Measurements from ENCODE around the gene OSBP2. TPM values are rescaled to one million over a fixed set of nuclear protein-coding genes. Genes with fewer than 3 reads are reported as not detected.
"Not testable (repeated sequence)": the region's sequence is repeated elsewhere in the genome, so short reads cannot be mapped to it uniquely, and the experiment has no call there.

Gene OSBP2
- total and polyA plus RNA-seq, 3 donors from 2014 or later, result 39.5 to 68.0 (median 45.4) TPM

DNA sequence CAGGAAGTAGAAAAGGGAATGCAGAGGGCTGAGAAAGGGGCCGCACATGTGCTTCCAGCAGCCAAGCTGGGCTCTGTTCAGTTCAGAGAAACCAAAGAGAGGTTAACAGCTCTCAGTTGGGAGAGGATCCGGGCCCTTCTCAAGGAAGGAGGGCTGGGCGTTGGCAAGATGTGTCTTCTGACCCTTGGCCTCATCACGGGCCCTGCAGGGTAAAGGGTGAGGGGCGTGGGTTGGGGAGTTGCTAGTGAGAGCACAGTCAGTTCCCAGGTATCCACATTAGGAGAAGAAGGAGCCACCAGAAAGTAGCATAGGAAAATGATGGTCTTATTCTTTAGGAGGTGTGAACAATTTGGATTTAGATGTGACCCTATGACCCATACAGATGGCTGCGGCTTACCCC lies 73.0 kb downstream of the OSBP2 start:
- intact Hi-C loops (cut with DNase I; ENCODE audit: low total_unique reads), result loop anchor here (10.0 kb wide), 1 partner anchor 157 kb away; no protein-coding TSS in a partner anchor

DNA sequence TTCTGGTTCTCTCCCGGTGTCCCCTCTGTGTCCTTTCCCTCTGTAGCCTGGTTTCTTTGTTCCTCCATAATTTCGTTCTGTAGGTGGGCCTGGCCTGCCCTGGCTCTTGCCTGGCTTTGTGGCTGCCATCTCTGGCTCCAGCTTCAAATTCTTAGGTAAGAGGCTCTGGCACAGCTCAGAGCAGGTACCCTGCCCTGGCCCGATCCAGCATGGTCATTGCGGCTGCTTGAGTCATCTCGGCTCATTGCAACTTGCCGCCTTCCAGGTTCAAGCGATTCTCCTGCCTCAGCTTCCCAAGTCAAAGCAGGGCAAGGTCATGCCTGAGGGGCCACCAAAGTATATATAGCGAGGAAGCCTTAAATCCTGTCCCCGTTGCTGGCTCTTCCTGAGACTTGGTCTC lies 76.0 kb downstream of the OSBP2 start:
- H3K27me3 ChIP-seq, result no peaks in the 10 kb centered on the region
- intact Hi-C loops (cut with DNase I; ENCODE audit: low total_unique reads), result no loop called here
- no peak overlapping the region for H3K4me3 ChIP-seq
- H3K9me3 ChIP-seq, result no peaks in the 10 kb centered on the region
- no peaks in the 10 kb centered on the region for H3K36me3 ChIP-seq (ENCODE audit: low read depth, missing control alignments)
- WGBS, 2 donors, result 90 to 96% methylated on average over 9 of the region's 9 CpGs
- no peak overlapping the region for H3K27ac ChIP-seq
- no peak for TF ChIP-seq POLR2A (IDR thresholded peaks at IDR 0.05)
- TF ChIP-seq, protein P1, sequence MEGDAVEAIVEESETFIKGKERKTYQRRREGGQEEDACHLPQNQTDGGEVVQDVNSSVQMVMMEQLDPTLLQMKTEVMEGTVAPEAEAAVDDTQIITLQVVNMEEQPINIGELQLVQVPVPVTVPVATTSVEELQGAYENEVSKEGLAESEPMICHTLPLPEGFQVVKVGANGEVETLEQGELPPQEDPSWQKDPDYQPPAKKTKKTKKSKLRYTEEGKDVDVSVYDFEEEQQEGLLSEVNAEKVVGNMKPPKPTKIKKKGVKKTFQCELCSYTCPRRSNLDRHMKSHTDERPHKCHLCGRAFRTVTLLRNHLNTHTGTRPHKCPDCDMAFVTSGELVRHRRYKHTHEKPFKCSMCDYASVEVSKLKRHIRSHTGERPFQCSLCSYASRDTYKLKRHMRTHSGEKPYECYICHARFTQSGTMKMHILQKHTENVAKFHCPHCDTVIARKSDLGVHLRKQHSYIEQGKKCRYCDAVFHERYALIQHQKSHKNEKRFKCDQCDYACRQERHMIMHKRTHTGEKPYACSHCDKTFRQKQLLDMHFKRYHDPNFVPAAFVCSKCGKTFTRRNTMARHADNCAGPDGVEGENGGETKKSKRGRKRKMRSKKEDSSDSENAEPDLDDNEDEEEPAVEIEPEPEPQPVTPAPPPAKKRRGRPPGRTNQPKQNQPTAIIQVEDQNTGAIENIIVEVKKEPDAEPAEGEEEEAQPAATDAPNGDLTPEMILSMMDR (IDR thresholded peaks at IDR 0.05), result no peak
- DNase-seq, result no peak
- H3K4me1 ChIP-seq, result no peaks in the 10 kb centered on the region

More for the DNA sequence above, 73.0 kb downstream of the OSBP2 start:
- no peak for DNase-seq
- H3K4me3 ChIP-seq, result no peak overlapping the region
- TF ChIP-seq, protein P1 (IDR thresholded peaks at IDR 0.05), result no peak
- TF ChIP-seq POLR2A (IDR thresholded peaks at IDR 0.05), result no peak
- no peak overlapping the region for H3K27ac ChIP-seq
- H3K36me3 ChIP-seq (ENCODE audit: low read depth, missing control alignments), result no peaks in the 10 kb centered on the region
- H3K27me3 ChIP-seq, result no peaks in the 10 kb centered on the region
- H3K4me1 ChIP-seq, result no peaks in the 10 kb centered on the region
- WGBS, 2 donors, result 77 to 78% methylated on average over 6 of the region's 6 CpGs
- H3K9me3 ChIP-seq, result no peaks in the 10 kb centered on the region

DNA sequence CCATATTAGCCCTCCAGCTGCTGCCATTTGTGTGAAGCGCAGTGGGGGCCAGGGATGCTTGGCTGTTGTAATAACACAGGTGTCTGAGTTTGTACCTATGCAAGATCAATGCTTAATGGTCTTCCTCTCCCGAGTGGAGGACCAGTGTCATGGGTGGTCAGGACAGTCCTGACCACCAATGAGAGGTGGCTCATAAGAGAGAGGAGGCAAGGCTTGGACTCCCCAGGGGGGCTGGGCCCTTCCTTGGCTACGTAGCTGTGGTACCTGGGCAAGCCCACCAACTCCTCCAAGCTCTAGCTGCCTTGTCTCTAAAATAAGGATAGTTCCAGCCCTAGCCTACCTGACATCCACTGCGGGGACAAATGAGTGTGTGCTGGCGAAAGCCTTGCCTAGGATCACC lies 79.2 kb downstream of the OSBP2 start:
- Histone ChIP-seq H3K27ac (no peak overlapping the region), H3K9me3 (no peaks in the 10 kb centered on the region), H3K27me3 (no peaks in the 10 kb centered on the region), H3K4me3 (no peak overlapping the region), H3K4me1 (no peaks in the 10 kb centered on the region), H3K36me3 (ENCODE audit: low read depth, missing control alignments) (no peaks in the 10 kb centered on the region)
- no peak for DNase-seq
- TF ChIP-seq, protein P1 (IDR thresholded peaks at IDR 0.05), result no peak
- TF ChIP-seq POLR2A (IDR thresholded peaks at IDR 0.05), result no peak
- intact Hi-C loops (cut with DNase I; ENCODE audit: low total_unique reads), result no loop called here
- whole genome bisulfite sequencing, 2 donors, result 97 to 100% methylated on average over 2 to 5 of the region's 5 CpGs

DNA sequence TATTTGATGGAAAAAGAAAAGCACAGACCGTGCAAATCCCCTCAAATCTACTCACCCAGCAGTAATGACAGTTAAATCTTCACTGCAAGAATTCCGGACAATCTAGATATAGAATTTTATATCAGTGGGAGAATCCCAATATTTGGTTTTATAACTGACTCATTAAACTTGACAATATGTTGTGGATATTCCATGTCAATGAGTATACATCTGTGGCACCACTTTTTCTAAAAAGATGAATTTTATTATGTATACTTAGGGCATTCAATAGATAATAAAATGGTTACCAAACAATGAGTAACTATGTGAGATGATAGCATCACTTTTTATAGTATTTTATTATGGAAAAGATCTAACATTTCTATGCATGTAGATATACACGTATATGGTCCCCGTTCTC lies 79.9 kb downstream of the OSBP2 start:
- WGBS, 2 donors, result 94 to 95% methylated on average over 4 of the region's 4 CpGs
- TF ChIP-seq, protein P1 (IDR thresholded peaks at IDR 0.05), result no peak
- no peak for TF ChIP-seq POLR2A (IDR thresholded peaks at IDR 0.05)
- H3K36me3 ChIP-seq (ENCODE audit: low read depth, missing control alignments), result no peaks in the 10 kb centered on the region
- H3K27me3 ChIP-seq, result no peaks in the 10 kb centered on the region
- no peak overlapping the region for H3K27ac ChIP-seq
- H3K4me1 ChIP-seq, result no peaks in the 10 kb centered on the region
- DNase-seq, result no peak
- no peaks in the 10 kb centered on the region for H3K9me3 ChIP-seq
- H3K4me3 ChIP-seq, result no peak overlapping the region
- intact Hi-C loops (cut with DNase I; ENCODE audit: low total_unique reads), result no loop called here

DNA sequence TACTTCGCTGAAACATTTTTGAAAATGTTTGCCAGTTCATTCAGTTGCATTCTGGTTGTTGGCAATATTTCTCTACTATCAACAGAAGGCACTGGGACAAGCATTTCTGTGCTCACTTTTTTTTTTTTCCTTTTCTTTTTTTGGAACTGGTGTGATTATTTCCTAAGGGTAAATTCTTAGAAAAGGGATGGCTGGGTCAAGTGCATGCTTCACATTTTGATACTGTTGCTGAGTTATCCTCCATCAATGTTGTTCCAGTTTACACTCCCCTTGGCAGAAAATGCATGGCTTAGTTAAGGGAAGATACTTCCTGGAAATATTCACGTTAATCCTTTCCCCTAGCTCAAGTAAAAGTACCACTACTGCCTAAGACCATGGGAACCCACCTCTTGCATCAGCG lies 81.8 kb downstream of the OSBP2 start:
- WGBS, 2 donors, result 66 to 77% methylated on average over 3 of the region's 3 CpGs
- H3K4me1 ChIP-seq, result no peaks in the 10 kb centered on the region
- H3K36me3 ChIP-seq (ENCODE audit: low read depth, missing control alignments), result no peaks in the 10 kb centered on the region
- intact Hi-C loops (cut with DNase I; ENCODE audit: low total_unique reads), result no loop called here
- no peaks in the 10 kb centered on the region for H3K9me3 ChIP-seq
- no peaks in the 10 kb centered on the region for H3K27me3 ChIP-seq
- no peak for DNase-seq
- TF ChIP-seq, protein P1 (IDR thresholded peaks at IDR 0.05), result no peak
- H3K27ac ChIP-seq, result no peak overlapping the region
- no peak overlapping the region for H3K4me3 ChIP-seq

DNA sequence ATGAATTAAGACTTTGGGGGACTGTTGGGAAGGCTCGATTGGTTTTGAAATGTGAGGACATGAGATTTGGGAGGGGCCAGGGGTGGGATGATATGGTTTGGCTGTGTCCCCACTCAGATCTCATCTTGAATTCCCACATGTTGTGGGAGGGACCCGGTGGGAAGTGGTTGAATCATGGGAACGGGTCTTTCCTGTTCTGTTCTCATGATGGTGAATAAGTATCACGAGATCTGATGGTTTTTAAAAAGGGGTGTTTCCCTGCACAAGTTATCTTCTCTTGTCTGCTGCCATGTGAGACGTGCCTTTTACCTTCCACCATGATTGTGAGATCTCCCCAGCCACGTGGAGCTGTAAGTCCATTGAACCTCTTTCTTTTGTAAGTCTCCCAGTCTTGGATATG lies 82.5 kb downstream of the OSBP2 start:
- H3K4me1 ChIP-seq; H3K27me3 ChIP-seq; H3K9me3 ChIP-seq; DNase-seq; intact Hi-C loops (cut with DNase I; ENCODE audit: low total_unique reads); H3K36me3 ChIP-seq (ENCODE audit: low read depth, missing control alignments); H3K27ac ChIP-seq; H3K4me3 ChIP-seq: not testable (repeated sequence)
- 72 to 73% methylated on average over 6 of the region's 6 CpGs for WGBS, 2 donors

Measured in testis (tissue), 3 donors.